Mesenchymal stem cell (in vitro differentiated cells and primary cell): ENCODE measurements around the gene DCPS.

Source experiments
- DNase-seq: peaks from one replicate; pipeline ENCODE4 v3.0.0-alpha.2; 2013
- H2AFZ ChIP-seq: one replicate; pipeline ENCODE4 v1.6.1; 2013; ENCODE audit warnings: low read depth, mild to moderate bottlenecking, control low read depth, inconsistent platforms, low read length, moderate library complexity
- H2AK5ac ChIP-seq: 2 replicates; pipeline ENCODE4 v1.6.1; 2013; ENCODE audit warnings: low read length, moderate library complexity, mild to moderate bottlenecking, inconsistent platforms; ENCODE audit not compliant: severe bottlenecking
- H2BK120ac ChIP-seq: one replicate; pipeline ENCODE4 v1.6.1; 2013; ENCODE audit warnings: low read depth, mild to moderate bottlenecking, inconsistent platforms, low read length, moderate library complexity
- H2BK12ac ChIP-seq, 2 experiments: one replicate each; pipeline ENCODE4 v1.6.1; 2013; ENCODE audit warnings: inconsistent platforms in 2 of 2, low read length in 2 of 2, mild to moderate bottlenecking in 2 of 2, moderate library complexity in 2 of 2, control low read depth in 1 of 2
- H2BK15ac ChIP-seq: one replicate; pipeline ENCODE4 v1.6.1; 2013; ENCODE audit warnings: mild to moderate bottlenecking, low read depth, inconsistent platforms; ENCODE audit not compliant: poor library complexity, severe bottlenecking
- H2BK5ac ChIP-seq: 2 replicates; pipeline ENCODE4 v1.6.1; 2013; ENCODE audit warnings: low read depth, mild to moderate bottlenecking, low read length, control low read depth, inconsistent platforms; ENCODE audit not compliant: poor library complexity, severe bottlenecking
- H3K14ac ChIP-seq, 2 experiments: one replicate each; pipeline ENCODE4 v1.6.1; 2013; ENCODE audit warnings: inconsistent platforms in 2 of 2, low read length in 2 of 2, control low read depth in 1 of 2, mild to moderate bottlenecking in 1 of 2, moderate library complexity in 1 of 2
- H3K18ac ChIP-seq, 2 experiments: one replicate each; pipeline ENCODE4 v1.6.1; 2013; ENCODE audit warnings: inconsistent platforms in 2 of 2, low read length in 2 of 2, control low read depth in 1 of 2, low read depth in 1 of 2, mild to moderate bottlenecking in 1 of 2
- H3K23ac ChIP-seq, 2 experiments: one replicate each; pipeline ENCODE4 v1.6.1; 2013; ENCODE audit warnings: inconsistent platforms in 2 of 2, low read length in 2 of 2, mild to moderate bottlenecking in 2 of 2, moderate library complexity in 2 of 2, control low read depth in 1 of 2
- H3K27ac ChIP-seq: 2 replicates; pipeline ENCODE4 v1.5.1; 2013; ENCODE audit warnings: mild to moderate bottlenecking, moderate library complexity, low read length, control low read depth, inconsistent platforms; ENCODE audit not compliant: poor library complexity, severe bottlenecking
- H3K27me3 ChIP-seq, 2 experiments: 2 replicates each; pipeline versions ENCODE4 v1.6.1 to v1.7.0; 2013; ENCODE audit warnings: low read length in 2 of 2, mild to moderate bottlenecking in 2 of 2, moderate library complexity in 2 of 2, control low read depth in 1 of 2, inconsistent platforms in 1 of 2; ENCODE audit not compliant: control insufficient read depth in 1 of 2, insufficient read depth in 1 of 2
- H3K36me3 ChIP-seq, 2 experiments: 2 replicates each; pipeline versions ENCODE4 v1.6.1 to v1.7.0; 2013; ENCODE audit warnings: low read length in 2 of 2, control low read depth in 1 of 2, inconsistent platforms in 1 of 2, low read depth in 1 of 2, mild to moderate bottlenecking in 1 of 2; ENCODE audit not compliant: insufficient read depth in 2 of 2, control insufficient read depth in 1 of 2
- H3K4ac ChIP-seq, 2 experiments: one replicate each; pipeline ENCODE4 v1.6.1; 2013; ENCODE audit warnings: inconsistent platforms in 2 of 2, low read length in 2 of 2, mild to moderate bottlenecking in 2 of 2, moderate library complexity in 2 of 2, control low read depth in 1 of 2, low read depth in 1 of 2
- H3K4me1 ChIP-seq: 2 replicates; pipeline ENCODE4 v1.6.1; 2013; ENCODE audit warnings: low read depth, low read length, control low read depth; ENCODE audit not compliant: control insufficient read depth, insufficient read depth
- H3K4me2 ChIP-seq: 2 replicates; pipeline ENCODE4 v1.6.1; 2013; ENCODE audit warnings: low read length, mild to moderate bottlenecking, inconsistent platforms; ENCODE audit not compliant: poor library complexity, severe bottlenecking
- H3K4me3 ChIP-seq, 2 experiments: 2 replicates each; pipeline versions ENCODE4 v1.5.1 to v1.7.0; 2013; ENCODE audit warnings: low read length in 2 of 2, mild to moderate bottlenecking in 2 of 2, control low read depth in 1 of 2, low read depth in 1 of 2; ENCODE audit not compliant: insufficient read depth in 1 of 2
- H3K79me1 ChIP-seq: replicated peaks from 2 replicates; pipeline ENCODE4 v1.6.1; 2013; ENCODE audit warnings: mild to moderate bottlenecking, control low read depth, low read length, inconsistent platforms; ENCODE audit not compliant: poor library complexity, severe bottlenecking
- H3K9ac ChIP-seq: 2 replicates; pipeline ENCODE4 v1.7.0; 2013; ENCODE audit warnings: mild to moderate bottlenecking, low read length, moderate library complexity
- H3K9me3 ChIP-seq: 2 replicates; pipeline ENCODE4 v1.7.0; 2013; ENCODE audit warnings: mild to moderate bottlenecking, low read length; ENCODE audit not compliant: control insufficient read depth
- H4K8ac ChIP-seq: one replicate; pipeline ENCODE4 v1.6.1; 2013; ENCODE audit warnings: inconsistent platforms, mild to moderate bottlenecking, low read length, moderate library complexity
- H4K91ac ChIP-seq: one replicate; pipeline ENCODE4 v1.6.1; 2013; ENCODE audit warnings: mild to moderate bottlenecking, low read length, inconsistent platforms
- WGBS: methylation state at CpG from one replicate; pipeline ENCODE4 v1.1.7; 2013; ENCODE audit warnings: mixed read lengths; 5-methylcytosine and 5-hydroxymethylcytosine counted together

Gene DCPS

GRCh38 chr11:126317756-126318573 lies 14.1 kb downstream of the DCPS start:
- H3K9ac ChIP-seq, result peak overlapping the region; percentile 84
- H2AFZ ChIP-seq, result peak overlapping the region; percentile 70
- peaks cover 11% of the 10 kb centered on the region for H3K79me1 ChIP-seq
- no peak overlapping the region for H2BK5ac ChIP-seq
- H4K91ac ChIP-seq, result peak overlapping the region; percentile 96
- H2AK5ac ChIP-seq, result peak overlapping the region; percentile 66
- H3K18ac ChIP-seq, result peak overlapping the region; percentile 77 to 78
- H2BK12ac ChIP-seq, result peak overlapping the region; percentile 85 to 90
- H3K9me3 ChIP-seq, result no peaks in the 10 kb centered on the region
- H4K8ac ChIP-seq, result peak overlapping the region; percentile 77
- peaks cover 0 to 3% of the 10 kb centered on the region in 2 experiments for H3K36me3 ChIP-seq
- peak overlapping the region in 1 of 2 experiments; percentile 63 for H3K23ac ChIP-seq
- H3K27me3 ChIP-seq, result no peaks in the 10 kb centered on the region
- peak overlapping the region; percentile 68 for H2BK15ac ChIP-seq
- peak overlapping the region; percentile 89 to 94 for H3K4ac ChIP-seq
- 50% methylated on average over 14 of the region's 14 CpGs for WGBS
- peak; percentile 78 for DNase-seq
- H3K14ac ChIP-seq, result peak overlapping the region in 1 of 2 experiments; percentile 84
- H3K4me3 ChIP-seq, result peak overlapping the region in 1 of 2 experiments; percentile 65
- peak overlapping the region; percentile 75 for H2BK120ac ChIP-seq
- H3K4me1 ChIP-seq, result peaks cover 18% of the 10 kb centered on the region
- no peak overlapping the region for H3K4me2 ChIP-seq
- peak overlapping the region; percentile 77 for H3K27ac ChIP-seq

DNA sequence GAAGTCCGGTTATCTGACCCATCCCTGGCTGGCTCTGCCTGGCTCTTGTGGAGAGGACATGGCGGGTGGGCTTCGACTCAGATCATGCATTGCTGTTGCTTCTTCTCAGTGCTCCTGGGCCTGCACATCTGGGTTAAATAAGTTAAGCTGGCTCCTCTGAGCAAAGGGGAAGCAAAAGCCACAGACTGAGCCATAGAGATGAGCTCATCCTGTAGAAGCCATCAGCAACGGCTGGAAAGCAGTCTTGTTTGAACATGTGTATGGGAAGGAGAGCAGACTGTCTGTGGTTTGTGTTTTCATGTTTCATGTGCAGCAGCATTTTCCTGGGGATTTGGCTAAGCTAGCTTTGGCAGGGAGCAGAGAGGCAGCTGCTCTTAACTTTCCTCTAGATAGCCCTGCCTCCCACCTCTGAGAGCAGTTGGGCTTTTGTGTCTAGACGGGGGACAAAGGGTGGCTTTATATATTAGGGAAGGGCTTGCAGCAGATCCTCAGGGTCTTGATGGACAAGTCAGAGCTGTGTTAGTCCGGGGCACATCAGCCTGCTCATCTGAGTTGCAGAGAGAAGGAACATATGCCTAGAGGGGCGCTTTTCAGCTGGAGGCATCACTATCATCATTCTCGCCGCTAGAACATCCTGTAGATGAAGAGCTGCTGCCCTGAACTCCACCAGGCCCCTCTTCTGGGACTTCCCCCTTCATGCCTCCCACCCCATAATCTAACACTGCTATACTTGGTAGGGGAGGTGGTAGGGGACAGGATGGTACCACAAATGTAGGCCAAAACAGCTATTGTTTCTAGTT lies 14.9 kb downstream of the DCPS start:
- H2BK15ac ChIP-seq, result peak overlapping the region; percentile 64
- no peaks in the 10 kb centered on the region for H3K9me3 ChIP-seq
- peaks cover 18% of the 10 kb centered on the region for H3K4me1 ChIP-seq
- peak overlapping the region in 1 of 2 experiments; percentile 65 for H3K4me3 ChIP-seq
- H4K8ac ChIP-seq, result peak overlapping the region; percentile 77
- H4K91ac ChIP-seq, result peak overlapping the region; percentile 96
- H2BK120ac ChIP-seq, result peak overlapping the region; percentile 75
- H3K79me1 ChIP-seq, result peaks cover 9% of the 10 kb centered on the region
- peak overlapping the region; percentile 84 for H3K9ac ChIP-seq
- peak overlapping the region; percentile 85 to 90 for H2BK12ac ChIP-seq
- H2AFZ ChIP-seq, result peak overlapping the region; percentile 70
- H2AK5ac ChIP-seq, result peak overlapping the region; percentile 37
- DNase-seq, result peak; percentile 90
- H3K14ac ChIP-seq, result peak overlapping the region in 1 of 2 experiments; percentile 84
- no peak overlapping the region for H2BK5ac ChIP-seq
- H3K27ac ChIP-seq, result peak overlapping the region; percentile 77
- H3K23ac ChIP-seq, result no peak overlapping the region
- H3K4me2 ChIP-seq, result no peak overlapping the region
- H3K4ac ChIP-seq, result peak overlapping the region; percentile 67 to 89
- H3K27me3 ChIP-seq, result no peaks in the 10 kb centered on the region
- peaks cover 0 to 3% of the 10 kb centered on the region in 2 experiments for H3K36me3 ChIP-seq
- 73% methylated on average over 9 of the region's 9 CpGs for WGBS
- peak overlapping the region; percentile 77 to 78 for H3K18ac ChIP-seq

GRCh38 chr11:126319374-126319740 lies 15.5 kb downstream of the DCPS start:
- no peak overlapping the region for H3K14ac ChIP-seq
- no peak overlapping the region for H2BK5ac ChIP-seq
- H4K91ac ChIP-seq, result peak overlapping the region; percentile 65
- H3K4me1 ChIP-seq, result peaks cover 18% of the 10 kb centered on the region
- peak overlapping the region; percentile 75 to 76 for H3K18ac ChIP-seq
- no peak overlapping the region for H3K27ac ChIP-seq
- H2AFZ ChIP-seq, result no peak overlapping the region
- peak overlapping the region; percentile 52 for H4K8ac ChIP-seq
- WGBS, result 94% methylated on average over 5 of the region's 5 CpGs
- no peak for DNase-seq
- peak overlapping the region; percentile 12 to 67 for H3K4ac ChIP-seq
- H3K23ac ChIP-seq, result no peak overlapping the region
- H3K79me1 ChIP-seq, result peaks cover 8% of the 10 kb centered on the region
- H3K9me3 ChIP-seq, result no peaks in the 10 kb centered on the region
- no peak overlapping the region for H3K4me3 ChIP-seq
- peak overlapping the region; percentile 12 to 78 for H2BK12ac ChIP-seq
- no peak overlapping the region for H3K4me2 ChIP-seq
- H3K36me3 ChIP-seq, result no peaks in the 10 kb centered on the region
- H2AK5ac ChIP-seq, result peak overlapping the region; percentile 37
- H3K27me3 ChIP-seq, result no peaks in the 10 kb centered on the region
- H3K9ac ChIP-seq, result peak overlapping the region; percentile 84
- no peak overlapping the region for H2BK120ac ChIP-seq
- H2BK15ac ChIP-seq, result peak overlapping the region; percentile 64

DNA sequence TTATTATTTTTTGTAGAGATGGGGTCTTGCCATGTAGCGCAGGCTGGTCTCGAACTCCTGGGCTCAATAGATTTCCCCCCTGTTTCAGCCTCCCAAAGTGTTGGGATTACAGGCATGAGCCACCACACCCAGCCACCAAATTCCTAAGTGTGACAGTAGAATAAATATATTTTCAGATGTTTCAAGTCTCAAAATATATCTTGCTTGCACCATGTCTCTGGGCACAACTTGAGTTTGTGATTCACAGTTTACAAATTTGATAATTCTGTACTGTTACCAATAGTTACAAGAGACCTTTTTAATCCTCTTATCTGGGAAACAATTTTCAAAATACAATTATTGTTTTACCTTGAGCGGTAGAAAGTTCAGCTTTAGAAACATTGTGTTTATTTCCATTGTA lies 19.1 kb downstream of the DCPS start:
- H3K4me3 ChIP-seq, result no peak overlapping the region
- no CpG with 5 or more reads among the region's 3 CpGs for WGBS
- no peak for DNase-seq
- no peaks in the 10 kb centered on the region for H3K9me3 ChIP-seq
- H2AFZ ChIP-seq, result no peak overlapping the region
- H2BK15ac ChIP-seq, result no peak overlapping the region
- no peaks in the 10 kb centered on the region for H3K27me3 ChIP-seq
- H3K79me1 ChIP-seq, result peaks cover 12% of the 10 kb centered on the region
- H3K36me3 ChIP-seq, result no peaks in the 10 kb centered on the region
- no peak overlapping the region for H3K4me2 ChIP-seq
- no peak overlapping the region for H3K18ac ChIP-seq
- H3K14ac ChIP-seq, result no peak overlapping the region
- peaks cover 15% of the 10 kb centered on the region for H3K4me1 ChIP-seq
- no peak overlapping the region for H3K23ac ChIP-seq
- H3K4ac ChIP-seq, result no peak overlapping the region
- H3K9ac ChIP-seq, result no peak overlapping the region
- no peak overlapping the region for H2BK120ac ChIP-seq
- H2BK5ac ChIP-seq, result no peak overlapping the region
- no peak overlapping the region for H4K91ac ChIP-seq
- no peak overlapping the region for H4K8ac ChIP-seq
- no peak overlapping the region for H3K27ac ChIP-seq
- H2AK5ac ChIP-seq, result no peak overlapping the region
- no peak overlapping the region for H2BK12ac ChIP-seq
